ENCODE data around the gene GIT2. TPM values are rescaled to one million over a fixed set of nuclear protein-coding genes. Genes with fewer than 3 reads are reported as not detected.
A peak's percentile ranks its signal among the peaks of the same experiment; 100 is the strongest.

Gene GIT2
- total RNA-seq, 1 donor from 2014 or later = 16.3 TPM

DNA sequence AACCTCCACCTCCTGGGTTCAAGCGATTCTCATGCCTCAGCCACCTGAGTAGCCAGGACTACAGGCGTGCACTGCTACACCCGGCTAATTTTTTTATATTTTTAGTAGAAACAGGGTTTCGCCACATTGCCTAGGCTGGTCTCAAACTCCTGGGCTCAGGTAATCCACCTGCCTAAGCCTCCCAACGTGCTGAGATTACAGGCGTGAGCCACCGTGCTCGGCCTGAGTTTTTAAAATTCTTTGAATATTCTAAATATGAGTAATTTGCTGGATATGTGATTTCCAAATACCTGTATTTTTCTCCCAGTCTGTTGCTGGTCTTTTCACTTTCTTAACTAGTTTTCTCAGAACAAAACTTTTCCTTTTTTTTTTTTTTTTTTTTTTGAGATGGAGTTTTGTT, 27.4 kb downstream of the GIT2 start:
- no peak for ATAC-seq

DNA sequence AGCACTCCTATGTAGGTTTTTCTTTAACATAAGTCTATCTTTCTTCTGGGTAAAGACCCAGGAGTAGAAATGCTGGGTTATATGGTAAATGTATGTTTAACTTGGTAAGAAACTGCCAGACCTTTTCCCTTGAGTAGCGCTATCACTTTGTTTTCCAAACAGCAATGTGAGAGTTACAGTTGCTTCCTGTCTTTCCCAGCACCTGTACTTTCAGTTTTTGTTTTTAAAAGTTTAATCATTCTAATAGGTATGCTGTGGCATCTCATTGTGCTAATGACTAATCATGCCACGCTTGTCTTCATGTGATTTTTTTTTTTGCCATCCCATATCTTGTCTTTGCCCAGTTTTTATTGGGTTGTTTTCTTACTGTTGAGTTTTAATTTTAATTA, 28.1 kb downstream of the GIT2 start:
- no peak for ATAC-seq

DNA sequence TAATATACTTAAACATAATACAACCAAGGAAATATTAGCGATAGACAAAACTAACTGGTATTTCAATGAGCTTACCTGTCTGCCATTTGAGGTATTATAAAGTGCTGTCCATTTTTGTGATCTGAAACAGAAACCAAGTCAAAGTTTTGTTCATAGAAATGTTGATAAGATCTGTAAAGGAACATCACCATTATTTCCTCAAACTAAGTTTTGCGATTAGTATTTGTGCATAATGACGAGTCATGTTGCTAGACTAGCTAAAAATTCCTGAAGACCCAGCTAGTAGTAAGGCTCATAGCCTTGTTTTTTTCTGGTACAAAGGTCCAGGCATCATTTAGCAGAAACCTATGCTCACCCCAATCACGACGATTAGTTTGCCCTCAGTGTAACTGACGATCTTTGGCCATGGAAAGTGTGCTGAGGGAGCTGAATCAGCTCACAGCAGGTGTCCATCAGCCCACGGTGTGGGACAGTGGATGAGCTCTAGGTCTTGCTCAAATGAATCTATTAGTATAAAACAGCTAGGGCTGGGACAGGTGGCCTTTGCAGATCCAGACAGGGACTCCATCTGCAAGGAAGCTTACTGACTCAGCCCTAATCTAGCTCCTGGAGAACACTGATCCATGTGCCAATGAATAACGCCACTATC, 28.7 kb downstream of the GIT2 start:
- no peak for ATAC-seq

DNA sequence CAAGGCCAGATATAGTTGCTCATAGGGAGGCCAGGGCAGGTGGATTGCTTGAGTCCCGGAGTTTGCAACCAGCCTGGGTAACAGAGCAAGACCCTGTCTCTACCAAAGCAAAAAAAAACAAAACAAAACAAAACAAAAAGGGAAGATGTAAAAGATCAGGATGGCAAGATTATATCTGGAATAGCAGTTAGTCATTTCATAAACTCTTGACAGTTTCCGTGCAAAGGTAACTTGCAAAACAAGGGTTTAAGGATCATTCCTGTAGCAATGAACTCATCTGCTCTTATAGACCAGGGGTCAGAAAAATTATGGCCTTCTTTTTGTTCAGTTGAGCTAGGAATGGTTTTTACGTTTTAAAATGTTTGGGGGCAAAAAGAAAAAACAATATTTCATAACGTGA, 29.6 kb downstream of the GIT2 start:
- ATAC-seq = no peak

DNA sequence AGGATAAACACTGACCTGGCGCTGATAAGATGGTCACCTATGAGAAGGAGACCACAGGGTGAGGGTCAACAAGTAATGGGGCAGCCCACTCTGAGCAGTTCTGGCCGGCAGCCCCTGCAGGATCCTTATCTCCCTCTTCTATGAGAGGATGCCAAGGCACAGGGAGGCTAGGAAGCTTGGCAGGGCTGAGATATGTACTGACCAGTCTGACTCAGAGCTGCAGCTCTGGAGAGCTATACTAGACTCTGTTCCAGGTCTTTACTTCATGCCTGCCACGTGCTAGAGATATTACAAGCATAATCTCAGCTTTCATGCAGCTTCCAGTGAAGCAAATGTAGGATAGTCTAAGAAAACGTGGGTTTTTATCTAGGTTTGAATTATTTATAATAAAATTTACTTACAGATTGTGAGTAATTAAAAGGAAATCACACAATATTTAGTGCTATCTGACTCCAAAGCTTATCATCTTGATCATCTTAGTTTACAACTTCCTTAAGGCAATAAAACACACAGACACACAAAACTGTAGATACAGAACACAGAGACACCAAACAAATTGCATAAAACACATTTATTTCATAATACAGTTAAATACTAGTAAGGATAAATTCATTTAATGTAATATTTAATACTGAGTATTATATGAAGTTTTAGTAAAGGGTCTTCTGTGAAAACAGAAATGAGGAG, 32.3 kb downstream of the GIT2 start:
- no peak for ATAC-seq

DNA sequence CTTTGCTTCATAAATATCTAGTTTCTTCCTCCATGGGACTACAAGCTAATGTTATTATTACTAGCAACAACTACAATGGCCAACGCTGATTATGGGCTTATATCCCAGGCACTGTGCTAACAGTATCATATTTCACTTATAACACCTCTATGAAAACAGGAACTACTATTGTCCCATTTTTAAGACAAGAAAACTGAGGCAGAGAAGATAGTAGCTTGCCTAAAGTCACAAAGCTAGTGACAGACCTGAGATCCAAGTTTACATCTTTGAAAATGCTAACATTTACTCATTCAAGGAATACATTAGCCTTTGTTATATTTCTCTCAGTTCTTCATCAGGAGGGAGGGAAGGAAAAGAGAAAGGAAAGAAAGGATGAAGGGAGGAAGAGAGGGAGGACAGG, 32.8 kb downstream of the GIT2 start:
- no peak for ATAC-seq

DNA sequence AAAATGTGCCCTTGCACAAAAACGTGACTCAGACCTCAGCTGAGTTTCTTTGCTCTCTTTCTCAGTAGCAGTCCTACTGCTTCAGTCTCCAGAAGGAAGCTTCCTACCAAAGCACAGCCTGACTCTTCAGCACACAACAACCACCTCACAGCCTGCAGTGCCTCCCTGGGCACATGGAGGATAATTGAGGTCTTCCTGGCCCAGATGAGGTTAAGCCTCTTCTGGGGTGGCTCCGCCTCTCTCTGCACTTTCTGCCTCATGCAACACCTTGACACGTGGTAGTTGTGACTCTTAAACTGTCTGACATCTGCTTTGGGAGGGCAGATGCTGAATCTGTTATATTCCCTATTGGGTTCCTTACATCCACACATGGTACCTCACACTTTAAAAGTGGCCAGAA, 33.8 kb downstream of the GIT2 start:
- no peak for ATAC-seq

DNA sequence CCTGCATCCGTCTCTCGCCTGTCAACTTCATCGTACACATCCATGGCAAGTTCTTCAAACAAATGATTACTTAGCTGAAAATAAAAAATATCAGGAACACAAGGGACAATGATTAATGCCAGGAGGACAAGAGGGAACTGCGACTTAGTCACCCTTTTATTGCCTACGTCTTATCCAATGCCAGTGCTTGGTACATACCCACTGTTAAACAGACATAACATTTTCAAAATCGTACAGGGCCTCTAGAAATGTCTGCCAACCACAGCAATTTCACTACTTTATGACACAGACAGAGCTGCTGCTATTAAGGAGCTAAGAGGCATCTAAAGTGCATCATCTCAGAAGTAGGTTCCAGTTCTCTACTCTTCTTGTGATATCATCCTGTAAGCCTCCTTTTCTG, 34.6 kb downstream of the GIT2 start:
- ATAC-seq = no peak

DNA sequence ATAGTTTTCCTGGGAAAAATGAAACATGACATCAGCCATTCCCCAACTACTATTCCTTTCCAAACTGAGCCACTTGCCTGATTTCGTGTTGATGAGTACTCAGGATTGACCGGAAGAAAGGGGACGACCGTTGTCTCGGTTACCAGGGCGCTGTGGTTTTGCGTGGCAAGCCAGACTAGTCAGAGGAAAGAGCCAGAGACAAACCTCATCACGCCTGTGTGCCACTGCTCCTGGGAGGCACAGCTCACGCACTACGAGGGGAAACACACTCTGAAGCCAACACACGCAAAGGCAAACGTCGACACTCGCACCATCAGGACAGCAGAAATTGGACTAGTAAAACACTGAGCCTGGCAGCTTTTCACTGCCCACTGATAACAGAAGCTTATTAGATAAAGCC, 35.0 kb downstream of the GIT2 start:
- no peak for ATAC-seq

DNA sequence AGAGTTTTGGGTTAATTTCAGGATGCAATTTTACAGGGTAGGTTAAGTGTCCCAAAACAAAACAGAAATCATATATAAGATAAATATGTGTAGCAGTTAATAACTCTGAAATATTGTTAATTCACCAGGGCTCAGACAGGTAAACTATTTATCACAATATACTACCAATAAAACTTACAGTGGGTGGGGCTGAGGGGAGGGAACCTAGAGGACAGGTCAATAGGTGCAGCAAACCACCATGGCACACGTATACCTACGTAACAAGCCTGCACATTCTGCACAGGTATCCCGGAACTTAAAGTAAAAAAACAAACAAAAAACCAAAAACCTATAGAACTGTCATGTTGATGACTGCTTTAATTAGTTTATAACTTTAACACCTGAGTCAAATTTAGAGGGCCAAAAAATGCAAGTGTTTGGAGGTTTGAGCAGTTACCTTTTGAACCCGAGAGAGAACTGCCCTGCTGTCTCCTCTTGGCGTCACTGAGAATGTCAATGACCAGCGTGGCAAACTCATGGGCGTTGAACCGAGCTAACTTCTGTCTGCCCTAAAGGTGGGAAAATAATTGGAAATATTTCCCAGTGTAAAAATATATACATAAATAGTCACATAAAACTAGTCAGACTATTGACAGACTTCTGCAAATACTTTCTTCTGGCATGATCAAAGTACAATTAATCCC, 36.6 kb downstream of the GIT2 start:
- ATAC-seq = no peak

DNA sequence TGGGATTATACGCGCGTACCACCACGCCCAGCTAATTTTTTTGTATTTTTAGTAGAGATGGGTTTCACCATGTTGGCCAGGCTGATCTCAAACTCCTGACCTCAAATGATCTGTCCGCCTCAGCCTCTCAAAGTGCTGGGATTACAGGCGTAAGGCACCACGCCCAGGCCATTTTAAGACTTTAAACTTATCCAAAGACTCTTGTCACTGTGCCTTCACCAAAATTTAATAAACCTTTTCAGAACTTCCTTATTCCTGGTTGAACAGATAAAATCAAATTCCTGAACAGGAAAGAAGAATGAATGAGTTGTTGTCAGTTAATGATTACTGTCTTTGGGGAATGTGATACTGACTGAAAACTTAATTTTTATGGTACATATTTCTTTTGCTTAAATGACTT, 37.8 kb downstream of the GIT2 start:
- ATAC-seq = no peak

DNA sequence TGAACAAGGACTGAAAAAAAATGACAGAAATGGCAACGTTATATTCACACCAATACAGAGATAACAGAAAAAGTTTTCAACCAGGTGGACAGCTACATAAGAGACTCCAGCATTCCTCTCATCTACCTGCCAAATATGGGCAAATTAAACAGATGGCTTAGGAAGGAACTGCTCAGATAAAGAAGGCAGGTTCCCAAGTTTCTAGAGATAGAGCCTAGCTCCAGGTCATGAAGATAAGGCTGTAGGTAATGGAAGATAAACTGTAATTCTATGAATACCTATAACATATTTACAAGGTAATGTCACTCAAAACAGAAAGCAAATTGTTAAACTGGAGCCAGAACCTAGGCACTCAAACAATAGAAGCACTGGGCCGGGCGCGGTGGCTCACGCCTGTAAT, 42.5 kb downstream of the GIT2 start:
- ATAC-seq = no peak

DNA sequence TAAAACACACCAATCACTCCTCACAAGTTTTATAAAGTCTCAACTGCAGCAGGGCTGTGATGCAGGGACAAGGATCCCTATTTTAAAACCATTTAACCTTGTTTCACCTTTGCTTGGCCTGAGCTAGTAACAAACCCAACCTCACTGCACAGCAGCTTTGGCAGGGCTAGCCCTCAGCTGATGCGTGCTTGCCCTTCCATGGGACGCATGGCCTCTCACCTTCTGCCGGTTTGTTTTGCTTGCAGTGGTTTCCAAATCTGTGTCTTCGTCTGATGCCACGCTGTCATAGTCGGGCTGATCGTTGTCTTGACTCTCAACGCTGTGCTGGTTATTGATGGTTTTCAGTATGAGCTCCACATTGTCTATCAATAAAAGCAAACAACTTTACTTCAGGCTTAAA, 43.3 kb downstream of the GIT2 start:
- ATAC-seq = no peak

DNA sequence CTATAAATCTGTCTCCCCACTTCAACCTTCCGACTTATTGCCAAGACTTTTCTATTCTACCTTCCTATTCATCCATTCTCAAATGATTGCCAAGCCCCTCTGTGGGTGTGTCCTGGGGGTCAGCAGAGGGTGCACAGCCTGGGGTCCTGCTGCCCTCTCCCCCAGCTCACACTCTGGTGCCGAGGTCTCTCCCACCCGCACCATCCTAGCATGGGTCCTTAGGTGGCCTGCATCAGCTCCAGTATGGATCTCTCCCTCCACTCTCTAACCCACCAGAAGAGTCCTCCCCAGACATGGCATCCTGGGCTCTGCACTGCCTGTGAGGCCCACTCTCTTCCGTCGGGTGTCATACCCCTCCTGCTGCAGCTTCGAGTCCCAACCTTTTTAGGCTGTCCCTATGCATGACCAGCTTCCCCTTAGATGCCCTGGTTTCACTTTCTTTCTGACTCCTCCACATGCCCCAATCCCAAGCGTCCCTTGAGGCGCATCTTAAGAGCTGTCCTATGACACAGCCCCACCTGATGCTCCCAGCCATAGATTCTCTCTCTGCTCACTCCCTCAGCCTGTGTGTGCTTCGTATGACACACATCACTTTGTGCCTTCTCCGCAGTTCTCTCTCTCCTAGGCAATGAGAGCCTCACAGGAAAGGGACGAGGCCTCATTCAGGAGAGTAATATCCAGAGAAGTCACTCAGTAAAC, 43.9 kb downstream of the GIT2 start:
- peak; percentile 28 for ATAC-seq

DNA sequence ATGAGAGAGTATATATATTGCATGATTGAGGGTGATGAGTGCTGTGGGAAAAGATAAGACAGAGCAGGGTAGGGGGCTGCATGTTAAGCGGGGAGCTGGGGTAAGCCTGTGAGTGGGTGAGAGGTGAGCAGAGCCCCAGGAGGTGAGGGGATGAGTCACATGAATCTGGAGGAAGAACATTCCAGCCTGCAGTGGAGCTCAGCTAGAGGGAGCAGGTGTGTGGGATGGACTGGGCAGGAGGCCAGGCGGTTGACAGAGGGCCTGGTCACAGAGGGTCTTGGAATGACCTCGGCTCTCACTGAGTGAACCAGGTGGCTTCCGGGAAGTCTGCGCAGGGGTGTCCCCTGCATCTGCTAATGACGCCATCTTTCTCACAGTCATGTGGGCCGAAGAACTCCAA, 44.4 kb downstream of the GIT2 start:
- ATAC-seq = no peak

DNA sequence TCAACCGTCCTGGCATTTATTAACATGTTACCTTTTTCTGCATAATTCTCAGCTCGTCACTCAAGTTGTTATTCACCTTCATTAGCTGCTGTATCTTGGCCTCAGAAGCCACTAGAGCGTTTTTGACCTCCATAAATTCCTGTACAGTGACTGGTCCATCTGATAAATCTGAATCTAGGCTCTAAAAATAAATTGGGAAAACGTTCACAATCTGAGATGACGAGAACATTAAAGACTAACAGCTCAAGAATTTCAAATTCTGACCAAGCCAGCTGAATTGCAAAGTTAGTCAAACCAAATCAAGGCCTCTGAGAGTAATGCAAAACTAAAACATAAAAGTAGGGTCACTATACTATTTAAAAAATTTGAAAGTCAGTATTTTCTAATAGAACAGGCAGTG, 45.0 kb downstream of the GIT2 start:
- ATAC-seq = no peak

DNA sequence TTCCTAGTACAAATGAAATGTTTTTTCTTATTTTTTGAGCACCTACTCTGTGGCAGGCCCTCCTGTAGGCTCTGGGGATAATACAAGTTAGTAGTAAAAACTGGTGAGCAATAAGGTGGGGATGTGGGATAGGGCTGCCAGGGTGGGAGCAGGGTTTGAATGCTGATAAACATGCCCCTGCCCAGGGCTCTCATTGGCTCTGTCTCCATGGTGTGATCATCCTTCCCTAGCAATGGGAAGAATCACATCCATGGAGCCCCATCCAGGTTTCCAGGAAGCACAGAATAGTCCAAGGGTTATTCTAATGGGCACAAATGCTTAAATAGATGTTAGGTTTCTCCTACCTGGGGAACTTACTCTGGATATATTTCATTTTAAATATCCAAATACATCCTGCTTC, 45.5 kb downstream of the GIT2 start:
- ATAC-seq = no peak

DNA sequence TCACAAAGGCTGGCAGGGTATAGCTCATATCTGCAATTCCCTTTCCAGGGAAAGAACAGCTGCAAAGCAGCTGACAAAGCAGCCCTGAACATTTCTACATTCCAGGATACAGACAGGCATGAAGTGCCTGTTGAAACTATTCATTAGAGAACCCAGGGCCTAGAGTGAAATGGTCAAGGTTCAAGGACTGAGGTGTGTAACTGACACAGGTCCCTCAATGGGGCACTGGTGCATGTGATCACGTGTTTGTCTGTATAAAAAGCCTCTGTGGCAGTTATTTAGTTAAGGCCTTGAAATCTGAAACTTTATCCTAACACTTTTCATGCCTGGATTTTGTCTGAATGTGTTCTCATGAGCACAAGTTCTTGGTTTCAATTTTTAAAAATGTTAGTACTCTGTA, 47.1 kb downstream of the GIT2 start:
- no peak for ATAC-seq

DNA sequence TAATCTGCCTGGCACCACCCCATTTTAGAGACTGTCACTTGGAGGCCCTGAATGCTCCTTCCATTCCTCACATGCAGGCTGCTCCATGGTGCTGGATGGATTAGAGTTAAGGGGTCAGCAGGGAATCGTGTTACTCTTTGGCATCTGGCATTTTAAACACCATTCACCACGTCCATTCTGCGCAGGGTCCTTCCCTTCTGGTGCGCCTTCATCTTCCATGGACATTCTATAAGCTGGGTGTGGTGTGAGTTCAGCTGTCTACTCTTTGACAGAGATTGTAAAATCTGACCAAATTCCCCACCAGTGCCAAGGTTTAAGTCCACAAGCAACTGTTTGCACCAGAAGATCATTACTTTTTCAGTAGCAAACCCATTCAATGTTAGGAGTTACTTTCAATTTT, 47.8 kb downstream of the GIT2 start:
- ATAC-seq = no peak

DNA sequence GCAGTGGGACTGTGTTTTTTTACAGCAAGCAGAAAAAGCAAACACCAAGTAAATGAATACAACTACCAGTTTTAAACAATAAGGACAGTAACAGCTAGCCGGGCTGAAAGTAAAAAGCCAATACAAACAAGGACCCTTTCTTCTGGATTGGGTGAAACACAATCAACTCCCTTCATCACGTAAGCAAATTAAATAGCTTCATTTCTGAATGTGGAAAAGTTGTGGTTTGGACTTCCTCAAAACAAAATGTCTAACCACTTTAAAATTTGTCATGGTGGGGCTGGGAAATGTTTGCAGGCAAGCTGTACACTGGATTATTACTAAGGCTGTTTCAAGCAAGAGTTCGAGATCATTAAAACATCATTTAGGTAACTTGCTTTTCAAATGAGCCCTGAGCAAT, 48.6 kb downstream of the GIT2 start:
- no peak for ATAC-seq

DNA sequence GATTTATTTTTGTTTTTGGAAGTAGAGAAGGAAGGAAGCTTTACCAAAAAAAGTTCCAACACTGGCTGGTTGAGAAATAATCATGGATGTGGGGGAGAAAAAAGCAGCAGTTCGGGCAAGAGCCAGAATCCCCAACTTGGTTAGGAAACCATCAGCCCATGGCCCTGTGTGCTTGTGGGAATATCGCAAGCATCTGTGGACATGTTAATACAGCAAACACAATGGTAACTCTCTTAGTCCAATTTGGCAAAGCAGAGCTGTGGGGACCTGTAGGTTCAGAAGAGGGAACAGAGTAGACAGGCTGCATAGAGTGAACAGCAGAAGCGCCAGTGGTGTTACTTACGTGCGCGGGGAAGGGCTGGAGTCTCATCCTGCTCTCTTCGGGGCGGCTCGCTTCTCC, 49.3 kb downstream of the GIT2 start:
- no peak for ATAC-seq

DNA sequence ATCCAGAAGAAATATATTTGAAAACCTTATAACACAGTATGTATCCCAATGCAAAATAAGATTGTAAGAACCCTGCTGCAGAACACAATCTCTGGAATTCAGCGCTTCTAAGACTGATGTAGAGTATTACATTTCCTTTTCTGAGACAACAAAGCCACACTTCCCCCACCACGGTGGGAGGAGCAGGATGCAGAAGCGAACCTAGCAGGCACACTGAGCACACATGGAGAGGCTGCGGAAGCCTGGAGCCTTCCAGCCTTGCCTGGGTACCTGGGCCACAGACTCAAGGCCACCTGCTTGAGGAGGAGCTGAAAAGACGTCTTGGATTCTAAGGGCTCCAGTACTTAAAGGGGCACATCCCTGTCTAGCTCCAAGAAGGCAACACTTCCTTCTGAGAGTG, 49.7 kb downstream of the GIT2 start:
- peak; percentile 32 for ATAC-seq

DNA sequence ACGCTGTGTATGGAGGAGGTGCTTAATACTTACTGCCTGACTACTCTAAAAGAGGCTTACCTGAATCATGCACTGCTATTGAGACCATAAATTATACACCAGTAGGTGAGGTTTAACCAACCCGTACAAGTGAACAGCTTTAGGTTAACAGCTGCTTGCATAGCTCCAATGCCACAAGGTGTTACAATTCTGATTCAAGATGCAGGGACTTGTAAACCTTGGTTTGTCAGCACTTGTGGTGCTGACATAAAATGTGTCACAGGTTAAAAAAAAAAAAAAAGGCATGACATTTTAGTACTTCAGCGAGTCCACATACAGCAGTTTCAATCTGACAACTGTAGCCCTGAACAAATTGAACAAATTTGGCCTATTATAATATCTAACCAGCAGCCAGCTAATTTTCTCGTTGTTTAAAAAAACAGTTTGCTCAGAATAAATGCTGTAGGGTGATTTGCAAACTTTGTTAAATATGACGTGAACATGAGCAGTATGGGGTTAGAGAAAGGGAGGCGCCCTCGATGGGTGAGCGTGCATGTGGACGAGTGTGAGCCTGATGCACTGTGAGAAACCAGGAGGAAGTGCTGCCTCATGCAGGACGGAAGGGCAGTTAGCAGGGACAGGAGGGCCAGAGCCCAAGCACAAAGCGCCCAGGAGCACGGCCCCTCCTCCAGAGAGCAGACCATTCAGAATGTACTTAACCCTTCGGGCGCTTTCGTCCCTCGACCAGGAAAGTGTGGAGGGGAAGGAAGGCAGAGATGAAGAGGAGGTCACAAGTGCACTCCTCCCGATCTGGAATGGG, 51.4 kb downstream of the GIT2 start:
- peak; percentile 35 for ATAC-seq
